Lower leg skin (tissue), 3 donors: Measurements from ENCODE around the gene EP400.

Source experiments
- CTCF ChIP-seq, 3 donors: fragments of 450-650 bp; IDR thresholded peaks; one replicate each; pipeline ENCODE4 v1.5.1; 2016; ENCODE audit warnings: antibody characterized with exemption in 3 of 3, mild to moderate bottlenecking in 3 of 3, moderate library complexity in 2 of 3
- POLR2A ChIP-seq, 2 donors: fragments of 450-650 bp; IDR thresholded peaks; one replicate each; pipeline ENCODE4 v1.6.1; 2016 to 2017; ENCODE audit warnings: antibody characterized with exemption in 2 of 2, mild to moderate bottlenecking in 1 of 2, moderate library complexity in 1 of 2

GRCh38 chr12:132046561-132046960 lies 96.8 kb downstream of the EP400 start:
- TF ChIP-seq CTCF (IDR thresholded peaks at IDR 0.05) = no peak
- TF ChIP-seq POLR2A (IDR thresholded peaks at IDR 0.05) = no peak
